ENCODE results near the gene LYZL4.

- TF ChIP-seq POLR2A (IDR thresholded peaks at IDR 0.05; ENCODE audit: extremely low read depth, insufficient read length), result no peak
- no peak for TF ChIP-seq CTCF (IDR thresholded peaks at IDR 0.05; ENCODE audit: low read depth, low read length)
- no peak for TF ChIP-seq MAX (IDR thresholded peaks at IDR 0.05; ENCODE audit: low read depth, low read length)
Observed at GRCh38 chr3:42410370-42411131, at the start of gene LYZL4.
